Thyroid gland (tissue), 4 donors: ENCODE measurements around the gene RB1.

Experiments used
- CTCF ChIP-seq, 6 experiments: fragments of 200-600 bp in 3 of 6; fragments of 450-650 bp in 3 of 6; sonication (generic) in 3 of 6; IDR thresholded peaks; one replicate each; pipeline ENCODE4 v1.5.1; 2016 to 2019; ENCODE audit warnings: antibody characterized with exemption in 6 of 6, mild to moderate bottlenecking in 2 of 6, inconsistent platforms in 1 of 6, moderate library complexity in 1 of 6
- POLR2A ChIP-seq, 2 donors: fragments of 450-650 bp; IDR thresholded peaks; one replicate each; pipeline ENCODE4 v1.6.1; 2017; ENCODE audit warnings: antibody characterized with exemption in 2 of 2, mild to moderate bottlenecking in 2 of 2, moderate library complexity in 1 of 2

- TF ChIP-seq CTCF (IDR thresholded peaks at IDR 0.05) (no peak), POLR2A (IDR thresholded peaks at IDR 0.05) (no peak)
These were observed 98.9 kb downstream of the RB1 start for GRCh38 chr13:48402325-48402932.
